HS-27A (cell line): ENCODE measurements around the gene IRF4.
"Not testable (repeated sequence)": the region's sequence is repeated elsewhere in the genome, so short reads cannot be mapped to it uniquely, and the experiment has no call there.

Source experiments
- DNase-seq: peaks from one replicate; pipeline ENCODE4 v3.0.0-alpha.2; 2012; ENCODE audit warnings: low read depth, missing footprints

Gene IRF4

GRCh38 chr6:422433-423054 is 31.0 kb downstream of the IRF4 start:
- DNase-seq: peak; percentile 11

GRCh38 chr6:423055-423798 is 31.7 kb downstream of the IRF4 start:
- no peak for DNase-seq

- no peak for DNase-seq
These were observed 32.3 kb downstream of the IRF4 start for GRCh38 chr6:423799-424345.

- no peak for DNase-seq
These were observed 33.3 kb downstream of the IRF4 start for GRCh38 chr6:424741-425417.

GRCh38 chr6:425418-425788 is 33.9 kb downstream of the IRF4 start:
- not testable (repeated sequence) for DNase-seq

GRCh38 chr6:426198-426738 is 34.7 kb downstream of the IRF4 start:
- not testable (repeated sequence) for DNase-seq

GRCh38 chr6:428047-428603 is 36.6 kb downstream of the IRF4 start:
- no peak for DNase-seq

- no peak for DNase-seq
These were observed 38.1 kb downstream of the IRF4 start for GRCh38 chr6:429515-430121.

- no peak for DNase-seq
These were observed 40.0 kb downstream of the IRF4 start for GRCh38 chr6:431504-431903.

- DNase-seq: no peak
These were observed 40.4 kb downstream of the IRF4 start for GRCh38 chr6:431986-432385.

- DNase-seq: no peak
These were observed 42.6 kb downstream of the IRF4 start for GRCh38 chr6:434051-434705.

GRCh38 chr6:435441-436307 is 44.1 kb downstream of the IRF4 start:
- DNase-seq: no peak

- DNase-seq: no peak
These were observed 44.9 kb downstream of the IRF4 start for GRCh38 chr6:436308-437036.

- no peak for DNase-seq
These were observed 45.5 kb downstream of the IRF4 start for GRCh38 chr6:437037-437392.

GRCh38 chr6:438634-439170 is 47.1 kb downstream of the IRF4 start:
- DNase-seq: no peak

GRCh38 chr6:439641-440167 is 48.2 kb downstream of the IRF4 start:
- DNase-seq: no peak

- DNase-seq: no peak
These were observed 49.8 kb downstream of the IRF4 start for GRCh38 chr6:441126-441920.

- no peak for DNase-seq
These were observed 52.1 kb downstream of the IRF4 start for GRCh38 chr6:443621-444159.
